ENCODE data around the gene BST2. TPM values are rescaled to one million over a fixed set of nuclear protein-coding genes. Genes with fewer than 3 reads are reported as not detected.

The BST2 gene
- 10.1 and 13.8 TPM in 2 replicates for total RNA-seq

- Histone ChIP-seq H3K36me3 (ENCODE audit: insufficient read depth, low read length) (no peaks in the 10 kb centered on the region), H3K4me1 (ENCODE audit: insufficient read depth, low read length) (peaks cover 15% of the 10 kb centered on the region), H2AFZ (ENCODE audit: low read length) (peak within 1 kb of the TSS; percentile 88), H3K27me3 (ENCODE audit: insufficient read depth, low read length) (no peaks in the 10 kb centered on the region), H3K27ac (ENCODE audit: low read depth, low read length) (no peak within 1 kb of the TSS), H3K9me3 (ENCODE audit: low read depth, low read length) (no peaks in the 10 kb centered on the region), H3K4me3 (ENCODE audit: insufficient read depth, low read length) (no peak within 1 kb of the TSS), H4K20me1 (ENCODE audit: insufficient read depth, low read length) (no peaks in the 10 kb centered on the region), H3K79me2 (ENCODE audit: insufficient read depth, low read length) (no peaks in the 10 kb centered on the region), H3K4me2 (ENCODE audit: insufficient read depth, low read length) (peak within 1 kb of the TSS; percentile 51)
- peak; percentile 96 for DNase-seq (ENCODE audit: insufficient read length, low spot score, missing footprints)
- TF ChIP-seq, protein P1, sequence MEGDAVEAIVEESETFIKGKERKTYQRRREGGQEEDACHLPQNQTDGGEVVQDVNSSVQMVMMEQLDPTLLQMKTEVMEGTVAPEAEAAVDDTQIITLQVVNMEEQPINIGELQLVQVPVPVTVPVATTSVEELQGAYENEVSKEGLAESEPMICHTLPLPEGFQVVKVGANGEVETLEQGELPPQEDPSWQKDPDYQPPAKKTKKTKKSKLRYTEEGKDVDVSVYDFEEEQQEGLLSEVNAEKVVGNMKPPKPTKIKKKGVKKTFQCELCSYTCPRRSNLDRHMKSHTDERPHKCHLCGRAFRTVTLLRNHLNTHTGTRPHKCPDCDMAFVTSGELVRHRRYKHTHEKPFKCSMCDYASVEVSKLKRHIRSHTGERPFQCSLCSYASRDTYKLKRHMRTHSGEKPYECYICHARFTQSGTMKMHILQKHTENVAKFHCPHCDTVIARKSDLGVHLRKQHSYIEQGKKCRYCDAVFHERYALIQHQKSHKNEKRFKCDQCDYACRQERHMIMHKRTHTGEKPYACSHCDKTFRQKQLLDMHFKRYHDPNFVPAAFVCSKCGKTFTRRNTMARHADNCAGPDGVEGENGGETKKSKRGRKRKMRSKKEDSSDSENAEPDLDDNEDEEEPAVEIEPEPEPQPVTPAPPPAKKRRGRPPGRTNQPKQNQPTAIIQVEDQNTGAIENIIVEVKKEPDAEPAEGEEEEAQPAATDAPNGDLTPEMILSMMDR (IDR thresholded peaks at IDR 0.05; ENCODE audit: extremely low read depth, low read depth, low read length): no peak
Measured at GRCh38 chr19:17405250-17406045, at the start of gene BST2. Gene BST2 (minus strand): TSS chr19:17405630. CDS start chr19:17405575, 55 bp downstream.

- Histone ChIP-seq H2AFZ (ENCODE audit: low read length) (no peak overlapping the region), H3K9me3 (ENCODE audit: low read depth, low read length) (no peaks in the 10 kb centered on the region), H3K4me2 (ENCODE audit: insufficient read depth, low read length) (no peak overlapping the region), H3K79me2 (ENCODE audit: insufficient read depth, low read length) (no peaks in the 10 kb centered on the region), H3K27ac (ENCODE audit: low read depth, low read length) (no peak overlapping the region), H3K27me3 (ENCODE audit: insufficient read depth, low read length) (peaks cover 33% of the 10 kb centered on the region), H3K4me1 (ENCODE audit: insufficient read depth, low read length) (no peaks in the 10 kb centered on the region), H3K36me3 (ENCODE audit: insufficient read depth, low read length) (no peaks in the 10 kb centered on the region), H4K20me1 (ENCODE audit: insufficient read depth, low read length) (no peaks in the 10 kb centered on the region), H3K4me3 (ENCODE audit: insufficient read depth, low read length) (no peak overlapping the region)
- DNase-seq (ENCODE audit: insufficient read length, low spot score, missing footprints): peak; percentile 54
- TF ChIP-seq, protein P1 (IDR thresholded peaks at IDR 0.05; ENCODE audit: extremely low read depth, low read depth, low read length): no peak
Measured at GRCh38 chr19:17454576-17455071, 49.2 kb upstream of the BST2 start.

DNA sequence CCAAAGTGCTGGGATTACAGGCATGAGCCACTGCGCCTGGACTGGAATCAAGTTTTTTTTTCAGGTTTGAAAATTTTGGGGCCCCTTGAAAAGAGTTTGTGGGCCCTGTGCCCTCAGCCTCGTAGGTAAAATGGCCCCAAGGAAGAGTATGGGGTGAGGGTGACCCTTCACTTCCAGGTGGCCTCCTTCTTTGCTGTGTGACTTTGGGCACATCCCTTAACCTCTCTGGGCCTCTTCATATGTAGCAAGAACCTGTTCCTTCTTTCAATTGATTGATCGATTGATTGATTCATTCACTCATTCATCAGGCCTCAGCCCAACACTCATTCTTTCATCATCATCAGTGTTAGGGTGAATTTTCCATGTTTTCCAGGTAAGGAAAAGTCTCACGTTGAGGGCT, 46.4 kb upstream of the BST2 start:
- Histone ChIP-seq H3K4me2 (ENCODE audit: insufficient read depth, low read length) (no peak overlapping the region), H4K20me1 (ENCODE audit: insufficient read depth, low read length) (no peaks in the 10 kb centered on the region), H3K79me2 (ENCODE audit: insufficient read depth, low read length) (no peaks in the 10 kb centered on the region), H3K36me3 (ENCODE audit: insufficient read depth, low read length) (no peaks in the 10 kb centered on the region), H2AFZ (ENCODE audit: low read length) (no peak overlapping the region), H3K4me3 (ENCODE audit: insufficient read depth, low read length) (no peak overlapping the region), H3K9me3 (ENCODE audit: low read depth, low read length) (no peaks in the 10 kb centered on the region), H3K4me1 (ENCODE audit: insufficient read depth, low read length) (no peaks in the 10 kb centered on the region), H3K27ac (ENCODE audit: low read depth, low read length) (no peak overlapping the region), H3K27me3 (ENCODE audit: insufficient read depth, low read length) (peaks cover 34% of the 10 kb centered on the region)
- TF ChIP-seq, protein P1 (IDR thresholded peaks at IDR 0.05; ENCODE audit: extremely low read depth, low read depth, low read length): no peak
- DNase-seq (ENCODE audit: insufficient read length, low spot score, missing footprints): peak; percentile 13

- Histone ChIP-seq H3K9me3 (ENCODE audit: low read depth, low read length) (no peaks in the 10 kb centered on the region), H3K4me2 (ENCODE audit: insufficient read depth, low read length) (no peak overlapping the region), H2AFZ (ENCODE audit: low read length) (no peak overlapping the region), H3K4me3 (ENCODE audit: insufficient read depth, low read length) (no peak overlapping the region), H3K27me3 (ENCODE audit: insufficient read depth, low read length) (peaks cover 28% of the 10 kb centered on the region), H4K20me1 (ENCODE audit: insufficient read depth, low read length) (no peaks in the 10 kb centered on the region), H3K36me3 (ENCODE audit: insufficient read depth, low read length) (no peaks in the 10 kb centered on the region), H3K79me2 (ENCODE audit: insufficient read depth, low read length) (no peaks in the 10 kb centered on the region), H3K4me1 (ENCODE audit: insufficient read depth, low read length) (no peaks in the 10 kb centered on the region), H3K27ac (ENCODE audit: low read depth, low read length) (no peak overlapping the region)
- TF ChIP-seq, protein P1 (IDR thresholded peaks at IDR 0.05; ENCODE audit: extremely low read depth, low read depth, low read length): no peak
- no peak for DNase-seq (ENCODE audit: insufficient read length, low spot score, missing footprints)
Measured at GRCh38 chr19:17450264-17451075, 45.0 kb upstream of the BST2 start.
